ENCODE measurements around the gene KCNK10. TPM values are rescaled to one million over a fixed set of nuclear protein-coding genes. Genes with fewer than 3 reads are reported as not detected.

Gene KCNK10
- total RNA-seq, 2 donors from 2014 or later = 2.4 to 5.4 TPM

GRCh38 chr14:88243946-88244345, 79.1 kb downstream of the KCNK10 start:
- no peak for ATAC-seq
- no peak for DNase-seq
- intact Hi-C loops (cut with DNase I, micrococcal nuclease) = no loop called here

GRCh38 chr14:88242446-88242845, 80.6 kb downstream of the KCNK10 start:
- ATAC-seq (no peak), DNase-seq (no peak)
- intact Hi-C loops (cut with DNase I, micrococcal nuclease) = no loop called here

GRCh38 chr14:88241810-88242209, 81.3 kb downstream of the KCNK10 start:
- DNase-seq (no peak), ATAC-seq (no peak)
- intact Hi-C loops (cut with DNase I, micrococcal nuclease) = no loop called here

- intact Hi-C loops (cut with DNase I, micrococcal nuclease) = no loop called here
- DNase-seq = no peak
- ATAC-seq = no peak
Observed at GRCh38 chr14:88234442-88234841, 88.6 kb downstream of the KCNK10 start.

- DNase-seq = peak in 1 of 2 donors; percentile 25
Observed at GRCh38 chr14:88233915-88234314, 89.2 kb downstream of the KCNK10 start.

GRCh38 chr14:88232771-88233170, 90.3 kb downstream of the KCNK10 start:
- no peak for DNase-seq
- intact Hi-C loops (cut with DNase I, micrococcal nuclease) = no loop called here
- ATAC-seq = no peak

More at GRCh38 chr14:88233915-88234314, 89.2 kb downstream of the KCNK10 start:
- ATAC-seq = peak; percentile 65
- intact Hi-C loops (cut with DNase I, micrococcal nuclease) = no loop called here

GRCh38 chr14:88231603-88232002, 91.5 kb downstream of the KCNK10 start:
- intact Hi-C loops (cut with DNase I, micrococcal nuclease) = no loop called here
- no peak for DNase-seq
- no peak for ATAC-seq

- intact Hi-C loops (cut with DNase I, micrococcal nuclease) = no loop called here
- no peak for ATAC-seq
- DNase-seq = no peak
Observed at GRCh38 chr14:88229428-88229827, 93.6 kb downstream of the KCNK10 start.

- intact Hi-C loops (cut with DNase I, micrococcal nuclease) = no loop called here
- no peak for DNase-seq
- no peak for ATAC-seq
Observed at GRCh38 chr14:88228522-88229236, 94.4 kb downstream of the KCNK10 start.

- DNase-seq (no peak), ATAC-seq (no peak)
- intact Hi-C loops (cut with DNase I, micrococcal nuclease) = no loop called here
Observed at GRCh38 chr14:88227693-88228092, 95.4 kb downstream of the KCNK10 start.

- intact Hi-C loops (cut with DNase I, micrococcal nuclease) = no loop called here
- ATAC-seq (no peak), DNase-seq (no peak)
Observed at GRCh38 chr14:88225721-88226120, 97.3 kb downstream of the KCNK10 start.

GRCh38 chr14:88218119-88218915, 104.8 kb downstream of the KCNK10 start:
- intact Hi-C loops (cut with DNase I, micrococcal nuclease) = no loop called here
- DNase-seq = no peak
- ATAC-seq = no peak

- DNase-seq = no peak
- ATAC-seq = no peak
- intact Hi-C loops (cut with DNase I, micrococcal nuclease) = no loop called here
Observed at GRCh38 chr14:88212691-88213090, 110.4 kb downstream of the KCNK10 start.

- no peak for DNase-seq
- ATAC-seq = no peak
- intact Hi-C loops (cut with DNase I, micrococcal nuclease) = no loop called here
Observed at GRCh38 chr14:88210426-88210825, 112.6 kb downstream of the KCNK10 start.

GRCh38 chr14:88209273-88209672, 113.8 kb downstream of the KCNK10 start:
- DNase-seq = no peak
- intact Hi-C loops (cut with DNase I, micrococcal nuclease) = no loop called here
- no peak for ATAC-seq

- ATAC-seq (no peak), DNase-seq (no peak)
- intact Hi-C loops (cut with DNase I, micrococcal nuclease) = no loop called here
Observed at GRCh38 chr14:88208858-88209257, 114.2 kb downstream of the KCNK10 start.

- ATAC-seq (peak; percentile 89), DNase-seq (peak; percentile 41 to 62)
- intact Hi-C loops (cut with DNase I, micrococcal nuclease) = no loop called here
Observed at GRCh38 chr14:88204221-88204620, 118.8 kb downstream of the KCNK10 start.

- DNase-seq (no peak), ATAC-seq (no peak)
- intact Hi-C loops (cut with DNase I, micrococcal nuclease) = no loop called here
Observed at GRCh38 chr14:88203291-88203690, 119.8 kb downstream of the KCNK10 start.

- intact Hi-C loops (cut with DNase I, micrococcal nuclease) = no loop called here
- DNase-seq (no peak), ATAC-seq (peak; percentile 87)
Observed at GRCh38 chr14:88202286-88202685, 120.8 kb downstream of the KCNK10 start.

GRCh38 chr14:88201851-88202250, 121.2 kb downstream of the KCNK10 start:
- intact Hi-C loops (cut with DNase I, micrococcal nuclease) = no loop called here

More at GRCh38 chr14:88201851-88202250, 121.2 kb downstream of the KCNK10 start:
- ATAC-seq (peak; percentile 4), DNase-seq (no peak)
